Renal cortical epithelial cell (primary cell): ENCODE data around the gene PPFIA2. TPM values are rescaled to one million over a fixed set of nuclear protein-coding genes. Genes with fewer than 3 reads are reported as not detected.

Experiments used
- DNase-seq: peaks from one replicate; pipeline ENCODE4 v3.0.0-alpha.2; 2011; ENCODE audit warnings: low read depth
- total RNA-seq: library from RNA; depleted of rRNA; stranded (reverse); fragments of >200 nt; gene quantifications from 2 replicates; pipeline ENCODE4 v1.2.3, GENCODE V29; 2014

The PPFIA2 gene
- 0.87 and 6.2 TPM in 2 replicates for total RNA-seq

DNA sequence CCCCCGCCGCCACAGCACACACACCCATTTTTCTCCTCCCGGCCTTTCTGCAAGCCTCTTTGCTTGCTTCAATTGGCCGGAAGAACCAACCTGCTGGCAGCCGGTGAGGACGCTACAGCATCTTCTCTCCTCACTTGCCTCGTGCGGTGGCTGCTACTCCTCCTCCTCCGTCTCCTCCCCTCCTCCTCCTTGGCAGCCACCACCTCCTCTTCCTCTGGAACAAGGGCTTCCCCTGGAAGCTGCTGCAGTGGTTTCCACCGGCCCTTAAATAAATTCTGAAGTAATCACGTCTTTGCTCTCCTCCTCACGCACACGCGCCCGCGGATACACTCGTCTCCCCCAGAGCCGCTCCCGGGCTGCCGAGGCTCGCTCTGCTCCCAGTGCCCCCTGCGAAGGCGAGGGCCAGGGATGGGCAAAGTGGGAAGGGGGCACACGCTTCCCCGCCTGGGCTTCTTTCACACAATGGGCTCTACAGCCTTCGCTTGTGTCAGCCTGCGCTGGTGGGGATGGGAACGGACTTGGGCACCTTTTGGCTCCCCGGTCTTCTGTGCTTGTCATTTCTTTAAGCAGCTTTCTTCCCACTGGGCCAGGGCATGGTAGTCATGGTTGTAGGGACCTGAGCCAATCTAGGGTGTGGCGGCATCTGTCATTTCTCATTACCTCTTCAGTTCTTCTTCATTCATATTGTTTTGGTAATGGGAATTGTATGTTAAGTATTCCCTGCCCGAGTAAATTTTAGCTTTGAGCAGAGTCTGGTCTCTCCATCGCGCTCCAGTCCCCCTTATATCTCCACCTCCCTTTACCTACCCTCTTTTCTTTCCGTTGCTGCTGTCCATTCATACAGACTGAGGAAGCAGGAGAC is at the start of gene PPFIA2:
Gene PPFIA2 (minus strand): TSS at position 161 of the 862 bp plus-strand sequence.
- peak; percentile 52 for DNase-seq

DNA sequence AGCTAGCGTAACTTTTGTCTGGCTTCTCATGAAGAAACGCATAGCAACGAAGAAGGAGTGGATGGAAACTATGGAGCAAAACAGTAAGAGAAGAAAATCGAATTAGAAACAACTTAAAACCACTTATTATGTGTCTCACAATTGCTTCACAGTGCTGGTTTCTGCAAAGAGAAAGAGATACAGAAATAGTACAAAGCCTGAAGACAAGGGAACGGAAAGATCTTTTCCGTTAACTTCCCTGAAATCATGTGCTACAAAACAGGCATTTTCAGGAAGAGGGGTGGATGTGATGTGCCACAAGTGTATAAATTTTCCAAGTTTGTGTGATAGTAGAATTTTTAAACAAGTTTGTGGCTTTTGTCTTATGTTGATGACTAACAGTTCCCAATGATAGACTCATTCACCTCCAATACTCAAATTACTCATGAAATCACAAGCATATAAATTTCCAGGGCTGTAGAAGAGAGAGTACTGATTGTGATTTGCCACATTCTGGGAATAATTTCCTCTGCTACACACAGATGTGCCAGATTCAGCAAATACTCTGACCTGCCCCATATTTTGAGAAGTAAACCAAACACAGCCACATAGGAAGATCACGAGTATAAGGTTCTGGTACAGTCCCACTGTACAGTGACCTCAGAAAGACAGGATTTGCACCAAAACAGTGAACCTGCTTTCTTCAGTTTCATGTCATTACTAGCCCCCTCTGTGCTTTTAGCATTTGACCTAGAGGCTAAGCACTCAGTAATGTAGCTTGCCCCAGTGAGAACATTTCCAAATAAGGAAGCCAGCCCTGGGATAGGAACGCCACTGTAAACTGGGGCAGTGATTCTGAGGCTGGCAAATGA is 41.4 kb upstream of the PPFIA2 start:
- peak; percentile 88 for DNase-seq

DNA sequence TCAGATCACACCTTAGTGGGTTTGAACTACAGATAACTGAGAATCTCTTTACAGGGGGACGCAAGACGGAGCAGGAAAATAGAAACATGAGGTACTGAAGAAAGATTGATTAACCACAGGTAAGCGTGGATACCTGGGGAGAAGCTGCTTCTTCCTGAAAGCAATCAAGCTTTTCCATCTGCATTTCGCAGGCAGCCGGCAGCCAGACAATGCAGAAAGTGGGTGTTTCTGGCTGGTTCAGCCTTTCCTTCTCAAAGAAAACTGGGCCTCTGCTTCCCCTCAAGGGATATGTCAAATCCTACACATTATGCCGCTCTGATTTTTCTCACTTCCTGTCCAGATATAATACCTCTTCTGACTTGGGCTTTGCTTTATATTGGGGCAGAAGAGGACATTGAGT is 39.1 kb upstream of the PPFIA2 start:
- DNase-seq = no peak

DNA sequence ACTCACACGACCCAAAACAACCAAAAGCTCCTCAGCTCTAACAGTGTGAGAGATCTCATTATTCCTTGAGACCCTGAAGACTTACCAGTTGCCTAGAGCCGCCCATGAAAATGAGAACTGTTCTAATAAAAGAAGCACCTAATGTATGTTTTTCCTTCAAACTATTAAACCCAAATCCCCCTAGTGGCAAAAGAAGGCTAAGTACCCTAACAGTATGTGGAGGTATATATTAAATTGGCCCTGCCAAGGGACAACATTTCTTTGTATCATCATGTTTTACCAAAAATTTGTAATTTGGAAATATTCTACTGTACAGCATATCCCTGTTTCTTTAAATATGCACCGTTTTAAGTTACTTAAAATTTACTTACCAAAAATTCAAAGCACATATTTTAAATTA is 38.0 kb upstream of the PPFIA2 start:
- no peak for DNase-seq

DNA sequence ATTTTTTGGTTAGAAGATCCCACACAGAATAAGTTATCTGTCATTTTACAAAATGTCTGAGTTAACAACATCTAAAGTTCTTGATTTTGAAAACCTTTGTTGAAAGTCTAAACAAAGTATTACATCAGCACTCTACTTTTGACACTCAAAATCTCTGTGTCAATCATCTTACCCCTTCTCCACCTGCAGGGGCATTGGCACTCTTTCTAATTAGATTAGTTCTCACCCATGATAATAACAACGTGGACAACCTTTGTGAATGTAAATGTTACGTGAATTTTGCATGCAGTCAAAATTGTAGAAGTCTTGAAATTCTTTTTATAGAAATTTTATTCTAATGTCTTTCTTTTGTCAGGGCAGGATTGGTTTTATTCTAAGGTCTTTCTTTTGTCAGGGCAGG is 33.5 kb upstream of the PPFIA2 start:
- no peak for DNase-seq

DNA sequence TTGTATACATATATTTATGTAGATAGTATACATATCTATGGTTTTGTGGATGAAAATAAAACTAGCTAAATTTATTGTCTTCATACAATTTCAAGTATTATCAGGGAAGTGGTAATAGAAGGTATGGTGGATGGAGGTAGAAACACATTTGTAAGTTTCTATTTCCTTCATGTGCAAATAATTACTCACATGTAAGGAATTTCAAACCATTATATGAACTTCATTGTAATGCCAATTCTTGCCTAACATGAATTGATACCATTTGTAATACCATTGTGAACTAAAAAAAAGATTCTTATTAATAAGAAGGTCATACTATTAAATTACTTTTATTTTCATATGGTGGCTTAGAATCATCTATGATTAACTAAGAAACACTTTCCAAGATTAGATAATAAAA is 20.1 kb upstream of the PPFIA2 start:
- DNase-seq = peak; percentile 67

DNA sequence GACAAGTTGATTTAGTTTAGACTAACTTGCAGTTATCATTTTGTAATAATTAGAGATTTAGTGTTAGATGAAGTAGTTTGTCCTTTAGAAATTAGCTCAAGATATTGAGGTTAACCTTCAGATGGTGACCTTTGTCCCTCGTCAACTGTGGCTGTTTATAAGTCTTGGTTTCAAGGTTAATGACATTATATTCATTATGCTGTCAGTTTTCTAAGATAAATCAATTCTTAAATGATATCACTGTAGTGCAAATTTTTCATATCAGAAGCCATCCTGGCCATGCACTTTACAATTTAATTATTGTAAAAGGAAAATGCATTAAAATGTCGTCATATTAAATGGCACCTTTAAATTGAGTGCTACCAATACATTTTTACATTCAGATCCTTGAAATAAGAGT is 19.6 kb upstream of the PPFIA2 start:
- DNase-seq = no peak

DNA sequence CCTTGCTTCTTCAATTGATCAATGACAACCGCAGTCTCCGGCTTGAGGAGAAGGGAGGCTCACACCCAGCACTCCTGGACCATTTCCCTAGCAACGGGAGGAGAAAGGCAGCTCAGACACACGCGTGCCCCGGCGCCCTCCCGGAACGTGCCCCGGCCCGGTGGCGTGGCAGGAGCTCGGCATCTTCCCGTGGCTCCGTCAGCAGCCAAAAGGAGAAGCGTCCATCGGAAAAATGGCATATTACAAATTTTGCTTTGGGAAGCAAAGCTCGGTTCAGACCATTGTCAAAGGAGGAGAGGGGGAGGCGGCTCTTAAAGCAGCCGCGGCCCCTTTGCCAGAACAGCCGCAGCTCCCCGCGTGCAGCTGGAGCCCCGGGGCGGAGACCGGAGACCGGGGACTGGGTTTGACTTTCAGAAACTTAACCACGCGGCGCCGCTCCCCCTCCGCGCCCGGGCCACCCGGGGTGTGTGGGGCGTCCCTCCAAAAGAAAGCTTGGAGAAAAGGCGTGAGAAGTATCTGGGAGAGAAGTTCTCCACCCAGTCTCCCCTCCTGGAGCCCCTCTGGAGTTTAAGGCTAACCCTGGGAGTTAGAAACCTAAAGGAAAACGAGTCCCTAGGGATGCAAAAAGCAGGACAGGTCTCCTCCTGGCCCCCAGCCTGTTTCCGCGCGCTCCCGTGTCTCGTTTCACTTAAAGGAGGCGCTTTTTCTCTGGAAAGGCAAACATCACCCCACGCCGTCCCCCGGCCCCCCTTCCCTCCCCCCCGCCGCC is 545 bp downstream of the PPFIA2 start:
- no peak for DNase-seq

DNA sequence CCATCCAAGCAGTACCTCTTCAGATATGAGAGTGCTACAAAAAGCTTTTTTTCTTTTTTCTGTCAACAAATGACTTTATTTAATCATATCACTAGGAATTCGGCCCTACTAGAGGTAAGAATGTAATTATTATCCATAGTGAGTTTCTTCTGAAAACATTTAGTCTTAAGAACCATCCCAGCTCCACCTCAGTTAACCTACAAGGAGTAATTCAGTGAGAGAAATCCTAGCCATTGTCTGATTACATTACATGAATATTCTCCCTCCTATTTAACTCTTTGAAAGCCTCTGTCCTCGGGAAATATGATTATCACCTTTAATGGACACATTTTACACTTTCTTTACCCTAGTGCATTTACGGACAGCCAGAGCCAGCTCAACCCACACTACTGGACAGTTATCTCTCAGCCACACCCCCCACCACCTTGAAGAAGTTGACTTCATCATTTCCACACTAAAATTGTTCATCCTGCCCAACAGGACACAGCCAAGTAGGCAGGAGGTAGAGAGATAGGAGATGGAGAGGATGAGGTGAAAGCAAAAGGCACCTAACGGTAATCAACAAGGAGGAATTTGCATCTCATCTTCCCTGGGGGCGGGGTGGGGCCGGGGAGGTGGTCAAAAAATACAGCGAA is 1.3 kb downstream of the PPFIA2 start:
- no peak for DNase-seq

DNA sequence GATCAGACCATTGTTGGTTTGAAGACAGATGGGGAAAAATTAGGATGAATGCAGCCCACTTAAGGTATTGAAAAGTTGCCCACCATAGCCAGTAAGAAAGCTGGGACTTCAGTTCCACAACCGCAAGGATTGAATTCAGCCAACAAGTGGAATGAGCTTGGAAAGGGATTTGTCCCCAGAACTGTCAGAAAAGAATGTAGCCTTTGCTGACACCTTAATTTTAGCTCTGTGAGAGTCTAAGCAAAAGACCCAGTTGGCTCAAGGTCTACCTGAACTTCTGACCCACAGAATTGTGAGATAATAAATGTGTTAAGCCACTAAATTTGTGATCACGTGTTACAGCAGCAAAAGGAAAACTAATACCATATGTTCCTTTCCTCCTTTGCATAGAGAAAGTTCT is 29.4 kb downstream of the PPFIA2 start:
- no peak for DNase-seq

DNA sequence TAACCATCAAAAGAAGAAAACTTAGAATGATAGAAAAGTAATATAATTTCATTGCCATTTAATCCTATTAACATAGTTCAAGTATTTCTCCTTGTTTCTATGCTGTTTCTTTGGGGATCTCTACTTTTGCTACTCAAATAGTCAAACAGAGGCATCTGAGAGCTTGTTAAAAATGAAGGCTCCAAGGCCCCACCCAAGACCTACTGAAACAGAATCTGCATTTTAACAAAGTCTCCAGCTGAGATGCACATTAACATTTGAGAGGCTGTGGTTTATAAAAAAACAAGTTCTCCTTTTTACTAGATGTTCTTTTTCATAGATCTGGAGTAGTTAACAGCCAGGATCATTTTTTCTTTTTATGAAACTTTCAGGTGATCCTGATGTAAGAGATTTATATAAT is 31.8 kb downstream of the PPFIA2 start:
- DNase-seq = no peak

DNA sequence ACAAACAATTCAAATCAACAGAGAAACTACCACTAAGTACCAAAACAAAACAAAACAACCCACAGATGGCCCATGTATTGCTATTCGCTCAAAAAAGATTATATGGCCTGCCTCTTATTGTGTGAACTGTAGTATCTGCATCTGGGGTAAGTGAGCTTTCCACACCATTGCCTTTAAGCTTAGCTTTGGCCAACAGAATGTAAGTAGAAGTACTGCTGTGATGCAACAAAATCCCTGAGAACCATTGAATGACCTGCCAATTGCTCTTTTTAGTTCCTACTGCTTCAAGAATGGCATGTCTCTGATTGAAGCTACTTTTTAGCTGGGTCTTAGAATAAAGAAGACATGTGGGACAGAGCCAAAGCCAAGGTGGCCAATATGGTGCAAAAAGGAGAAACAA is 32.5 kb downstream of the PPFIA2 start:
- DNase-seq = peak; percentile 33

DNA sequence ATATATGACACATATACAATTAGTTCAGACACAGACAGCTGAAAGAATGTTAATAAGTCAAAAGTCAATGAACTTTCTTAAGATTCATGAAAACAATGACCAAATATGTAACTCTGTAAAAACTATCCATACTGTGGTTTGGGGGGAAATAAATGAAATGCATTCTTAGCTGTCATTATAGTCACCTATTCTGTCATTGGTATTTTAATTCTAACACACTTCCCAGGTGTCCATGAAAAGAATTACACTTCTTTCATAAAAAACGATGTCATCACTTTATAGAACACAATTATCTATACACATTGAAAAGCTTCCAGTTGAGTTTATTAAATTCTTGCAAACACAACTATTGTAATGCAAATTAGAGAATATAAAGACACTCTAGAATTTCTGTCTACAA is 35.8 kb downstream of the PPFIA2 start:
- no peak for DNase-seq

DNA sequence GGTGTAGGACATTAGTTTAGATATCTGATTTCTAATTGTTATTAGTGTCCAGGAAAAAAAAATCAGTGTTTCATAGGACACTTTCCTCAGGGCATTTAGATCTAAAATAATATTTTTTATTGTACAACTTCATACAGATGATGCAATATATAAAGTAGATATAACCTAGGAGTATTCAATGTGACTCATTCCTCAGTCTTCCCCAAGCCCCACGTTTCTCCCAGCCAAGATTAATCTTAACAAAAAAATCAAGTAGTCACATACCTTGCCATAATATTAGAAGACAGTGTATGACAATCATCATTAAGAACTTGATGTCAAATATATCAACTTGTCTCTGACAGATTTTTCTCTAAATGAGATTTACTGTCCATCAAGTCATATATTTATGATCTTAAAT is 37.1 kb downstream of the PPFIA2 start:
- DNase-seq = no peak

DNA sequence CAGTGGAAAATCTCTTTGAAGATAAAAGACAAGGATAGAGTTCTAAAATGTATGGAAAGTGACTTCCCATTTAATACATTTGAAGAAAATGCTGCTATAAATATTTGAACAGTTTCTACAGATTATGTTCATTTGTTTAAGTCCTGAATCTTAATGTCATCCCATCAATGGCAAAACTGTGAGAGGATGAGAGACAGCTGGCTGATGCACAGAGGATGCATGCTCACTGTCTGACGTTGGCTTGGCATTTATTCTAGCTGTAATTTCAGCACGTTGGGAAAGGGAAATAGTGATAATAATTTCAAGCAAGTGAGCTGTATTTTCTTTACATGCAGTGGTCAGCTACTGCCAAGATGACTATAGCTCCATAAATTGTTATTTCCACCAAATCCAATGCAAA is 40.5 kb downstream of the PPFIA2 start:
- no peak for DNase-seq

DNA sequence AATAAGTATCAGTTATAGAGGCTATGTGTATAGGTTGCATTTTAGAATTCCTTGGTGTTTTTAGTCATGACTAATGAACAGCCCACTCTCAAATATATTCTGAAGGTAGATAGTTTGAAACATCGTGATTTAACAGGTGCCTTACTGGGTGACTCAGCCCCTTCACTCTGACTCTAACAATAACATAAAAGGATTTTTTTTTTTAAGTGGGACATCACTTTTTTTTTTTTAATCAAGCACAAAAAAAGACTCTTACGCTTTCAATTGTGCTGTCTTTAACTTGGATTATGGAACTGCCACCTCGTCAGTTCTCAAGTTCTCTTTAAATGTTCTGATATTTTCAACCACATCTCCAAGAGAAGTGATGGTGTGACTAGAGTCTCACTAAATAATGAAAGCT is 46.6 kb downstream of the PPFIA2 start:
- DNase-seq = no peak

DNA sequence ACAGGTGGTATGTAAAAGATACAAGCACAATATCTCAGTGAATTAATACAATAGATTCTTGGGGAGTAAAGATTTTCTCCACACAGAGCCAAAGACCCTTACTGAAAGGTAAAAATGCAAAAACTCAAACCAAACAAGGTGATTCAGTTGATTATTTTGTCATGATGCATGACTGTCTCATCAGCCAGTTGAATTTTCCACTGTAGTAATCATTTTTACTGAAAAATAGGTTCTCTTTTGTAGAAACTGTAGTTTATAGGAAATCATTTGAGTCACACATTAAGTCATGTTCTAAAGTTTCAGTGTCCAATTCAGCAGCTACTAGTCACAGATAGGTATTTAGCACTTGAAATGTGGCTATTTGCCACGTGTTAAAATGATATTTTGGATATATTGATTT is 53.6 kb downstream of the PPFIA2 start:
- DNase-seq = no peak

DNA sequence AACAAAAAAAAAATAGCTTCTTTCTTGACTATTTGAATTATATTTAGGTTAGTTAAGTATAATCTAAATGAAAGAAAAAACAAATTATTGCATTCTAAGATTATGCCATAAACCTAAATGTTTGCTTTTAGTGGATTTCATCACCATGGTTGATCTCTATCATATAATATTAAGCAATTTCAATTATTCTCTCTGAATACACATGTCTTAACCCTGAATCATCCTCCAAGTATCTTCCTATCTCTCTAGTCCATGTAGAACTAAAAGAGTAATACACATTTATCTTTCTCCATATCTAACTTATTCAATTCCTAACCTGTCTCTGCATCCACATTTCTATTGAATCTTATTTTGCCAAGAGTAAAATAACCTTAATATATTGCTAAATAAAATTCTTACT is 59.6 kb downstream of the PPFIA2 start:
- DNase-seq = no peak

DNA sequence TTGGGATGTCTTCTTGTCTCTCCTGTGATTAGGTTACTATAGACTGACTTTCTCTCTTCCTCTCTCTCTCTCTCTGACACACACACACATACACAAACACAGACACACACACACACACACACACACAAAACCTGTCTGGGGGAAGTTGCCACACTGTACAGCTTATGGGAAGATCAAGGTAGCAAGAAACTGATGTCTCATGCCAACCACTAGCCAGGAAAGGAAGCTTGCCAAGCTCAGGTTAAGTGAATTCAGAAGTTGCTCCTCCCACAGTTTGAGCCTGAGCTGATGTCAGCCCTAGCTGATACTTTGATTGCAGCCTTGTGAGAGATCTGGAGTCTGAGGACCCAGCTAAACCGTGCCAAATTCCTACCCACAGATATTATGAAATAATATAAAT is 67.1 kb downstream of the PPFIA2 start:
- DNase-seq = peak; percentile 74

DNA sequence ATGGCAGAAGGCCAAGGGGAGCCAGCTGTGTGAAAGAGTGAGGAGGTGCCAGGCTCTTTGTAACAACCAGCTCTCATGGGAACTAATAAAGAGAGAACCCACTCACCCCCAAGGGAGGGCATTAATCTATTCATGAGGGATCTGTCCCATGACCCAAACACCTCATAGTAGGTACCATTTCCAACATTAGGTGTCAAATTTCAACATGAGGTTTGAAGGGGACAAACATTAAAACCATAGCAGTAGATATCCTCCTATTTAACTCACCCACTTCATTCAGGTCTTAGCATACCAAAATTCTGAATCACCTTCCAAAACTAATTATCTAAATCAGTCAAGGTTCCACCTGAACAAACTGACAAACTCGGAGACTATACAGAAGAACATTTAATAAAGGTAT is 75.3 kb downstream of the PPFIA2 start:
- peak; percentile 75 for DNase-seq

DNA sequence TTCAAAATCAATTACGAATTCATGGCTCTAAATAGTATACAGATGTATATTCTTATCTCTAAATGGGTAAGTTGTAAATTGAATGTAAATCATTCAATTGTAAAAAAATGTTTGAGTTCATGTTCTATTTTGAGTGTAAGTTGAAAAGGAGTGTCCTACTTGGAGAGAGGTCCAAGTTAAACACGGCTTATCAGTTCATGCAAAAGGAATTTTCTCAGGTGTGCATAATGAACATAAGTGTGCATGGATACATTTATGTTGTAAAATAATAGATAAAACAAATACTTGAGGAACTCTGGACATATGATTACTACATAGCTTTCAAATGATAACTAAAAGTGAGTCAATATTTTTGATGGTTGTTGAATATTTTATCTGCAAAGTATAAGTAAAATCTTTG is 79.5 kb downstream of the PPFIA2 start:
- DNase-seq = no peak

DNA sequence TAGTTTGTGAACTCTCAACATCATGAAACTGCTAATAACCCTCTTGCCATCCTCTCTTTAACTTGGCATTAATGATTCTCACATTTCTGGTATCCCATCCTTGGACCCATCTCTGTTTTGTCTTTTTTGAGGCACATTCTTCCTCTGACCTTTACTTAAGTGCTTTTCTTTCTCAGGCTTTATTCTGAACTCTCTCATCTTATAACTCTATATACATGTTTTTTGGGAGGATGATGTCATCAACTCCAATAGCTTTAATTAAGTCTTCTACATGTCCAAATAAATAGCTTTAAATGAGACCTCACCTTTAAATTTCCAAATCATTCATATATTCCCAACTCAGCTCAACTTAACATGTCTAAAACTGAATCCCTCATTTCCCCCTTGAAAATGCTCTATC is 88.4 kb downstream of the PPFIA2 start:
- no peak for DNase-seq
